Osteoblast (primary cell): Measurements from ENCODE around the gene OMG. TPM values are rescaled to one million over a fixed set of nuclear protein-coding genes. Genes with fewer than 3 reads are reported as not detected.

Experiments
- DNase-seq: peaks from one replicate; pipeline ENCODE4 v3.0.0; 2011; ENCODE audit warnings: low spot score, mixed read lengths; ENCODE audit not compliant: insufficient read length; ENCODE audit errors: missing footprints
- H2AFZ ChIP-seq: 2 replicates; pipeline ENCODE4 v1.6.0; 2011; ENCODE audit warnings: mild to moderate bottlenecking, low read length
- H3K27ac ChIP-seq: 2 replicates; pipeline ENCODE4 v1.5.1; 2011; ENCODE audit warnings: mild to moderate bottlenecking, low read depth, low read length, moderate library complexity
- H3K27me3 ChIP-seq: 2 replicates; pipeline ENCODE4 v1.6.0; 2012; ENCODE audit warnings: mild to moderate bottlenecking, control low read depth, inconsistent platforms, low read length, moderate library complexity; ENCODE audit not compliant: insufficient read depth
- H3K36me3 ChIP-seq: 2 replicates; pipeline ENCODE4 v1.5.1; 2011; ENCODE audit warnings: mild to moderate bottlenecking, low read length, control low read depth, moderate library complexity; ENCODE audit not compliant: insufficient read depth
- H3K4me1 ChIP-seq: 2 replicates; pipeline ENCODE4 v1.5.1; 2011; ENCODE audit warnings: mild to moderate bottlenecking, low read length, control low read depth, moderate library complexity; ENCODE audit not compliant: insufficient read depth
- H3K4me2 ChIP-seq: 2 replicates; pipeline ENCODE4 v1.6.0; 2011; ENCODE audit warnings: mild to moderate bottlenecking, low read length; ENCODE audit not compliant: insufficient read depth
- H3K4me3 ChIP-seq: fragments of 200-600 bp; sonication (generic); 3 replicates; pipeline ENCODE4 v1.5.1; 2012; ENCODE audit warnings: mild to moderate bottlenecking, low read length, inconsistent platforms; ENCODE audit not compliant: insufficient read depth
- H3K79me2 ChIP-seq: 2 replicates; pipeline ENCODE4 v1.6.0; 2012; ENCODE audit warnings: mild to moderate bottlenecking, low read length, control low read depth, inconsistent platforms; ENCODE audit not compliant: insufficient read depth
- H3K9me3 ChIP-seq: 2 replicates; pipeline ENCODE4 v1.5.1; 2011; ENCODE audit warnings: low read depth, low read length, control low read depth
- H4K20me1 ChIP-seq: 2 replicates; pipeline ENCODE4 v1.6.0; 2012; ENCODE audit warnings: mild to moderate bottlenecking, low read length, control low read depth; ENCODE audit not compliant: insufficient read depth
- total RNA-seq: library from RNA; depleted of rRNA; stranded (reverse); fragments of >200 nt; gene quantifications from 2 replicates; pipeline ENCODE4 v1.2.3, GENCODE V29; 2012
- TF ChIP-seq, protein P1 (sequence below): IDR thresholded peaks from 2 replicates; pipeline ENCODE4 v1.5.1; 2011; ENCODE audit warnings: mild to moderate bottlenecking, low read depth, low read length, moderate library complexity; ENCODE audit errors: extremely low read depth

The OMG gene
- total RNA-seq, 1 donor: 0.72 TPM

DNA sequence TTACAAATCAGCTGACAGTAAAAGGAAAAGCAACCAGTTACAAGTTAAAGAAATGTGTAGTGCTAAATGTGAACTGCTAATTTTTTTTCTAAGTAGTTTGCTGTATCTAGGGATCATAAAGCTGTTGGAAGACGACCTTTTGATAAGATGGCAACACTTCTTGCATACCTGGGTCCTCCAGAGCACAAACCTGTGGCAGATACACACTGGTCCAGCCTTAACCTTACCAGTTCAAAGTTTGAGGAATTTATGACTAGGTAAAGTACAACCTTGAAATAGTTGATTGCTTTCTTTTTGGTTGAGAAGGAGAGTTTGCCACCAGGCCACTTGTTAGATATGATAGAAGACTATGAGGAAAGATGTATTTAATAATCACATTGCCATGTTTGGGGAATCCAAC, 35.4 kb downstream of the OMG start:
- Histone ChIP-seq H3K27ac (no peak overlapping the region), H3K36me3 (peaks cover 47% of the 10 kb centered on the region), H3K79me2 (no peaks in the 10 kb centered on the region), H4K20me1 (no peaks in the 10 kb centered on the region), H3K4me1 (no peaks in the 10 kb centered on the region), H3K9me3 (no peaks in the 10 kb centered on the region), H3K4me2 (no peak overlapping the region), H3K27me3 (no peaks in the 10 kb centered on the region), H3K4me3 (no peak overlapping the region), H2AFZ (no peak overlapping the region)
- no peak for DNase-seq
- TF ChIP-seq, protein P1, sequence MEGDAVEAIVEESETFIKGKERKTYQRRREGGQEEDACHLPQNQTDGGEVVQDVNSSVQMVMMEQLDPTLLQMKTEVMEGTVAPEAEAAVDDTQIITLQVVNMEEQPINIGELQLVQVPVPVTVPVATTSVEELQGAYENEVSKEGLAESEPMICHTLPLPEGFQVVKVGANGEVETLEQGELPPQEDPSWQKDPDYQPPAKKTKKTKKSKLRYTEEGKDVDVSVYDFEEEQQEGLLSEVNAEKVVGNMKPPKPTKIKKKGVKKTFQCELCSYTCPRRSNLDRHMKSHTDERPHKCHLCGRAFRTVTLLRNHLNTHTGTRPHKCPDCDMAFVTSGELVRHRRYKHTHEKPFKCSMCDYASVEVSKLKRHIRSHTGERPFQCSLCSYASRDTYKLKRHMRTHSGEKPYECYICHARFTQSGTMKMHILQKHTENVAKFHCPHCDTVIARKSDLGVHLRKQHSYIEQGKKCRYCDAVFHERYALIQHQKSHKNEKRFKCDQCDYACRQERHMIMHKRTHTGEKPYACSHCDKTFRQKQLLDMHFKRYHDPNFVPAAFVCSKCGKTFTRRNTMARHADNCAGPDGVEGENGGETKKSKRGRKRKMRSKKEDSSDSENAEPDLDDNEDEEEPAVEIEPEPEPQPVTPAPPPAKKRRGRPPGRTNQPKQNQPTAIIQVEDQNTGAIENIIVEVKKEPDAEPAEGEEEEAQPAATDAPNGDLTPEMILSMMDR: no peak

DNA sequence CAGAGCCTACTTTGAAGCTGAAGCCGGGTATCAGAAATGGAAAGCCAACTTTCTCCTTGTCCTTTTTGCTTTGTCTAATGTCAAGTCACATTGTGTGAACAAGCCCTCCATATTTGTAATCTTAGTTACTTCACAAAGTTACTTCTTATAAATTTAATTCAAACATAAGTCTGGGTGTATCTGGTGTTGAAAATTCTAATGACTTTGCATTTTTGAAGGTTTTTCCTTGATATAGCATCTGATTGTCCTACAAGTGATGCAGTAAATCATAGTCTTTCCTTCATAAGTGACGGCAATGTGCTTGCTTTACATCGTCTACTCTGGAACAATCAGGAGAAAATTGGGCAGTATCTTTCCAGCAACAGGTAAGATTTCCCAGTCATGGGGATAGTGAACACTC, 36.9 kb downstream of the OMG start:
- TF ChIP-seq, protein P1: no peak
- Histone ChIP-seq H2AFZ (no peak overlapping the region), H3K27me3 (no peaks in the 10 kb centered on the region), H3K4me1 (no peaks in the 10 kb centered on the region), H3K27ac (no peak overlapping the region), H3K36me3 (peaks cover 36% of the 10 kb centered on the region), H3K4me2 (no peak overlapping the region), H3K79me2 (no peaks in the 10 kb centered on the region), H3K4me3 (no peak overlapping the region), H3K9me3 (no peaks in the 10 kb centered on the region), H4K20me1 (no peaks in the 10 kb centered on the region)
- DNase-seq: no peak

DNA sequence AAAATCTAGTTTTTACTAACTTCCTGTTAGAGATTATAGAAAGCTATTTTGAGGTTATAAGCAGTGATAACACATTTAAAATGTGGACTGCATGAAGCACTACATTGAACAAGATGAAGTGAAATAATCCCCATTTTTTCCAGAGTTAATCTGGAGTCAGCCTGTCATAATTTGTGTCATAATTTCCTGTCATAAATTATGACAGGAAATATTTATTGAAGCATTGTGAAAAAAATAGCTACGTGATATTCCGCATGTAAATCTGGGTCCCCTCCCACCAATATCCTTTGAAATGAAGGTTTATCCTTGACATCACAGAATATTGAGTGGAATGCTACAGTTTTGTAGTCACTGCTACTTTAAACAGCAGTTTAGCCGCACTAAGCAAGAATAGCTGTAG, 40.1 kb downstream of the OMG start:
- no peaks in the 10 kb centered on the region for H3K27me3 ChIP-seq
- H4K20me1 ChIP-seq: no peaks in the 10 kb centered on the region
- no peak overlapping the region for H3K4me2 ChIP-seq
- no peaks in the 10 kb centered on the region for H3K79me2 ChIP-seq
- TF ChIP-seq, protein P1: no peak
- H3K9me3 ChIP-seq: no peaks in the 10 kb centered on the region
- peaks cover 29% of the 10 kb centered on the region for H3K36me3 ChIP-seq
- DNase-seq: no peak
- H3K27ac ChIP-seq: no peak overlapping the region
- H3K4me1 ChIP-seq: no peaks in the 10 kb centered on the region
- H2AFZ ChIP-seq: no peak overlapping the region
- H3K4me3 ChIP-seq: no peak overlapping the region

DNA sequence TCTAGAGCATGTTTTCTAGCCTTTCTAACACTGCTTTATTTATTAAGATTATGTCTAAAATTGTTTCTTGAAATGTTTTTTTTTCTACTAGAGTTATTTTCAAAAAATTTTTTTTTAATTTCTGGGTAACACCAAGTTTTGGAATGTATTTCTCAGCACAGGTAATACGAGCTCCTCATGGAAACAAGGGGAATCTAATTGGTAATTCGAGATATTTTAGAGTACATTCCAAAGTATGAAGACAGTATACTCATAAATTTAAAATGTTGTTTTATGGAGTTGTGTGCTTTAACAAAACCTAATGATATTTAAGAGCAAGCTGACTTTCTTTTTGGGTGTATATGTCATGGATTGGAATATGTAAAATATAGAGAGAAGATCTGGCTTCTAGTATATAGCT, 42.4 kb downstream of the OMG start:
- Histone ChIP-seq H4K20me1 (no peaks in the 10 kb centered on the region), H3K27ac (no peak overlapping the region), H2AFZ (no peak overlapping the region), H3K4me3 (no peak overlapping the region), H3K36me3 (peaks cover 6% of the 10 kb centered on the region), H3K4me1 (peaks cover 22% of the 10 kb centered on the region), H3K4me2 (no peak overlapping the region), H3K9me3 (no peaks in the 10 kb centered on the region), H3K27me3 (no peaks in the 10 kb centered on the region), H3K79me2 (no peaks in the 10 kb centered on the region)
- DNase-seq: no peak
- TF ChIP-seq, protein P1: no peak
